Urothelium cell line (cell line): ENCODE measurements around the gene CLCNKA.

Experiments
- DNase-seq: peaks from one replicate; pipeline ENCODE4 v3.0.0; 2011; ENCODE audit warnings: low spot score, mixed read lengths
- FAIRE-seq: peaks from 2 replicates; lab custom pipeline; 2011; peaks lifted over from hg19 to GRCh38; lab: Jason Lieb, UNC

Gene CLCNKA

DNA sequence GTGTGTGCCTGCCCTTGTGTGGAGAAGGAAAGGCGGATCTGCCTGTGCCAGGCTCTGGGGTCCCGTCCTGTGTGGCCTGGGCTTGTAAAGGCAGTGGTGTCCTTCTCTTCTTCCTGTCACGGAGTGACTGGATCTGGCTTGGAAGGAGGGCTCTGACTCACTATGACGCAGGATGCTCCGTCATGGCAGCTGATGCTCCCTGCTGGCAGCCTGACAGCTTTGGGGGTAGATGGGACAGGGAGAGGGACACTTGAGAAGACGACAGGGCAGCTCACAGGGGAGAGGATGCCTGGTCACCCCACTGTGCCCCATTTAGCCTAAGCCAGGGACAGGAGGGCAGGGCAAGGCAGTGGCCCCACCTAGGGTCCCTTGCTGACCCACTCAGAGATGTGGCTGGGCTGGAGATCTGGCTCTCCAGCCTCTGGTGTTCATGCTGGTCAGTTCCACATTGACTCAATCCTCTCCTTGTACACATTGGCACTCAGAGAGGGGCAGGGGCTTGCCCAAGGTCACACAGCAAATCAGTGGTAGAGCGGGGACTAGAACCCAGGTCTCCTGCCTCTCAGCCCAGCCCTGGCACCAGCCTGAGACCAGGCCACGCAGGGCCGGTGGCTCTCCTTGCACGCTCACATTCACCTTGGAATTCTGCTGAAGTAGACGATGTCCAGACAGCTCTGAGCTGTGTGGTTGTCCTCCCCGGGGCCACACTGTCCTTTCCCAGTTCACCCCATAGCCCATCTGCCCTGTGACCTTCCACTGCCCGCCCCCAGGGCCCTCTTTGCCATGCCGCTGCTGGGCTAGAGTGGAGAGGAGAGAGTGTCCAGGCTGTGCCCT, 54.4 kb downstream of the CLCNKA start:
- peak; percentile 63 for DNase-seq
- peak; percentile 27 for FAIRE-seq

DNA sequence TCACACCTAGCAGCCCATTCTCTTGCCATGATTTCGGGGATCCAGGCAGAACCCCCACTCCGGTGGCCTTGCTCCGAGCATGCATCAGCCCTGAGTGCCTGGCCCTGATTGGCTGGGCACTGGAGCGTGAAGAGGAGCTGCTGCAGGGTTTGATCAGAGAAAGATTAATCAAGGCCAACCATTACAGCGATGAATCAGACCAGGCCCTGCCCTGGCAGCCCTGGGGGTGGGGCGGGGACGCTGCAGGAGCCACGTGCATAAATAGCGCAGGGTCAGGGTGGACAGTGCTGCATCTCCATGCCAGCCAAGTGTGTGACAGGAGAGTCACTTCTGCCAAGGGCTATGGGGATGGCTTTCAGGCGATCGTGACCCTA, 55.0 kb downstream of the CLCNKA start:
- no peak for DNase-seq
- FAIRE-seq = no peak

DNA sequence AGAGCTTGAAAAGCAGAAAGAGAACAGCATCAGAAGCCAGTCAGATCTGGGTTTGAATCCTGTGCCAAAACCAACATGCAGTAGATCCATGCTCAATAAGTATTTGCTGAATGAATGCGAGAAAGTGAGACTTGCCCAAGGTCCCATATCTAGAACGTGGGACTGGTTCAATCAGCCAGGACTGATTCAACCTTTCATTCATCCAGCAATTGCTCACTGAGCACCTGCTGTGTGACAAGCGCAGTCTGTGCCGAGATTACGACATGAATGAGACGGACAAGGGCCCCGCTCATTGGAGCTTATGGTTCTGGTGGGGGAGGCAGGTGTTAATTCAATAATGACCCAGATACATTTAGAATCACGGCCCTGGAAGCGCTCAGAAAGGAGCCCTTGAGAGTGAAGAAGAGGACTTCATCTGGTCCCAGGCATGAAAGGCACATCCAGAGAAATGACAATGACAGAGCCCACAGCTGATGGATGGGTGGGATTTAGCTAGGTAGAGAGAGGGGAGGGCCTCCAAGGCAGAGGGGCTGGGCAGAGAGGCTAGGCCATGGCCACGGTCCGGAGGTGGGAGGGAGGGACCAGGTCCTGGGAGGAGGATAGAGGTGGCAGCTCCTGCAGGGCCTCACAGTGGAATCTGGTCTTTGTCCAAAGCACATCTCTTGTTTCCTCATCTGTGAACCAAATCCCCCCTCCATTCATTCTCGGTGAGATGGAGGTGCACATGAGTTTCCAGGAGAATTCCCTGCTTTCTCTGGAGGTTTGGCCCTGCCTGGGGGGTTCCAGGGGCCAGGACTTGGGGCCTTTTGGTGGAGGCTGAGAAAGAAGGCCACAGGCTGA, 55.8 kb downstream of the CLCNKA start:
- DNase-seq = no peak
- no peak for FAIRE-seq

DNA sequence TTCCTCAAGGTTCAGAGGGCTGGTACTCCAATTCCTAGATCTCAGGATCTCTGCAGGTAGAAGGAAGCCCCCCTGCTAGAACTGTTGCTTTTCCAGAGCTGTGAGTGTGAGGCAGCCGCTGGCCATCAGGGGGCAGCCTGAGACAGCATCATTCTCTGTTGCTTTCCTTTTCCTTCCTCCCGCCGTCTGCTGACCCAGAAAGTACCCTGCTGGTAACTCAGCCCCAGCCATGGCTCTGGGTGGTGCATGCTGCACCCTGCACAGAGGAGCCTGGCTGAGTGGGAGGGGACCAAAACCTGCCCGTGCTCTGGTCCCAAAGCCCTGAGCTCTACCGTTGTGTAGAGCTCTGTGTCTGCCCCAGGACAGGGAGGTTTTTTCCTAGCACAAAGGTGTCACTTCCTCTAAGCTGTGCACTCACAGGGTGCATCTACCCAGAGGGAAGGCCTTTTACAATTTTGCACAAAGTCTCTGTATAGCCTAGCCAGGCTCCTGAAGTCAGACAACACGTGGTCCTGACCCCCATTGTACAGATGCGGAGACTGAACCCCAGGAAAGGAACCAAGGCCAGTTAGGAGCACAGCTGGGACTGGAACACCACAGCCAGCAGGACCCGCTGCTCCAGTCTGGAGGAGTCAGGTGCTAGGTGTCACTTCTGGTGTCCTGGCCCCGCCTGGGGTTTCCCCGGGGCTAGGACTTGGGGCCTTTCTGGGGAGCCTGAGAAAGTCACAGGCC, 57.3 kb downstream of the CLCNKA start:
- no peak for FAIRE-seq
- DNase-seq = peak; percentile 79

DNA sequence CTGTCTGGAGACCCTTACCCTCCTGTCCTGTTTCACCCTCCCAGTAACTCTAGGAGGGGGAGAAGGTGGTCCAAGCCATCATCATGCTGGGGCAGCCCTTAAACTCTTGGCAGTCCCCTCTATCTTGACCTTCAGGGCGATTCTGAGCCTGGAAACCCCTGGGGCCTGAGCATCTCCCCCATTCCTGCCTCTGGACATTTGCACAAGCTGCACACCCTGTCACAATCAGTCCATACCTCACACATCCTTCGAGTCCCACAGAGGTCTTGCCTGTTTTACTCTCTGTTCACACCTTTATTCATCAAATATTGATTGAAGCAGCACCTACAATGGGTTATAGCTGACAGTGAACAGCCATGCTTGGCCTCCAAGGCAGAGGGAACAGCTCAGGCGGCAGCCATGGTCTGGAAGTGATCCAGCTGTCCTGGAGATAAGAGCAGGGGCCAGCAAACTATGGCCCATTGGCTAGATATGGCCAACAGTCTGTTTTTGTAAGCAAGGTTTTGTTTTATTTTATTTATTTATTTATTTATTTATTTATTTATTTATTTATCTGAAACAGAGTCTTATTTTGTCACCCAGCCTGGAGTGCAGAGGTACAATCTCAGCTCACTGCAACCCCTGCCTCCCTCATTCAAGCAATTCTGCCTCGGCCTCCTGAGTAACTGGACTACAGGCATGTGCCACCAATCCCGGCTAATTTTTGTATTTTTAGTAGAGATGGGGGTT, 58.8 kb downstream of the CLCNKA start:
- DNase-seq (no peak), FAIRE-seq (no peak)

DNA sequence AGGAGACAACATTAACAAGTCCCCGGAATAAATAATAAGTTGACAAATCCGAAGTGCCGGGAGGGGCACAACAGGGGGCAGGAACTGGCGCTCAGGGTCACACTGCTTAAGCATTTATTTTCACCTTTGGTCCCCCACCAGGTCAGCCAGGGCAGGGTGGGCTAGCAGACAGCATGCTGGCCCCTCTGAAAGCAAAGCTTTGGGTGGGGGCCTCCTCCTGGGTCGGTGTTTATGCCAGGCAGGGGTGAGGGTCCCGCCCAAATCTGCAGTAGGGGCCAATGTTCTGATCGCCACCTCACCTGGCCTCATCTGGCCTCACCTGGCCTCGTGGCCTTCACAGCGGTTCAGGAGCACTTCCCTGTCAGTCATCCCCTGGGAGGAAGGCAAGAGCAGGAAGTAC, 59.8 kb downstream of the CLCNKA start:
- FAIRE-seq (no peak), DNase-seq (no peak)

DNA sequence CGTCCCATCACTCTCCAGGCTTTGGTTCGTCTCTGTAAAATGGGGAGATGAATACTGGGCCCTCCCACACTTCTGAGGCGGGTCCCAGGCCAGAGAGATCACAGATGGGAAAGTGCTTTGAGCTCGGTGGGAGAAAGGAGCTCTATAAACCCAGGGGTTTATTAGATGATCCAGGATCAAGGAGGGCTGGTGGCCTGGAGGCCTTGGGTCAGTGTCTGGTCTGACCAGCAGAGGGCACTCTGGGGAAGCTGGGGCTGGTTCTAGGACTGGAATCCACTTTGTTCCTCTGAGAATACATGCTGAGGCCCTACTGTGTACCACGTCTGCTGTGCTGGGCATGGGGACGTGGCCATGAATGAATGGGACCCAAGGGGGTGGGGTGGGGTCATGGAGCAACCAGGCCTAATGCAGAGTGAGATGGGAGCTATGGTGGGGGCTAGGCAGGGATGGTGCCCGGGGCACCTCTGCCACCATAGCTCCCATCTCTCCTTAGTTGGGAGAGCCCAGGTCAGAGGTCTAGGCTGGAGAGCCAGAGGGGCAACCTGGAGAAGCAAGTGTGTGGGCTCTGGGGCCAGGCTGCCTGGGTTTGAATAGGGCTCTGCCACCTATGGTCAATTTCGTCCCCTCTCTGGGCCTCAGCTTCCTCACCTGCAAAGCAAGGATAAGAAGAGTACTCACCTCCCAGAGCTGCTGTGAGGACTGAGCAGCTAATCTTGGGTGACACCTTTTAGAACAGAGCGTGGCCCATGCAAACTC, 60.6 kb downstream of the CLCNKA start:
- FAIRE-seq = no peak
- DNase-seq = peak; percentile 78

DNA sequence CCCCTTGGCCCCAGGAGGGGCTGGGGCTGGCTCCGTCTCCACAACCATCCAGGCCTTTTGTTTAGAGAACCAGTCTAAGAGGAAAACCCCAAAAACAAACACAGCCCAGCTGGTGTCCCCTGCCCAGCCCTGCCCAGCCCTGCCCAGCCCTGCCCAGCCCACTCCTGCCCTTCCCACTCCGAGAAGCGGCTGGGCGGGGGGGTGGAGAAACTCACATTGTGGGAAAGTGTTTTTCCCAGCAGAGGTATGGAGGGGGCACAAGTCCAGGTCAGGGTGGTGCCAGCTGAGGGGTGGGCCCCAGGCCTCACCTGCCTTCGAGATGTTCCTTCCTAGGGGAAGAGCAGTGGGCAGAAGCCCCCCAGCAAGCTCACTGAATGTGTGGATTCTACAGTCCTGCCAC, 61.6 kb downstream of the CLCNKA start:
- FAIRE-seq (no peak), DNase-seq (no peak)
